ENCODE data around the gene GP9.

DNA sequence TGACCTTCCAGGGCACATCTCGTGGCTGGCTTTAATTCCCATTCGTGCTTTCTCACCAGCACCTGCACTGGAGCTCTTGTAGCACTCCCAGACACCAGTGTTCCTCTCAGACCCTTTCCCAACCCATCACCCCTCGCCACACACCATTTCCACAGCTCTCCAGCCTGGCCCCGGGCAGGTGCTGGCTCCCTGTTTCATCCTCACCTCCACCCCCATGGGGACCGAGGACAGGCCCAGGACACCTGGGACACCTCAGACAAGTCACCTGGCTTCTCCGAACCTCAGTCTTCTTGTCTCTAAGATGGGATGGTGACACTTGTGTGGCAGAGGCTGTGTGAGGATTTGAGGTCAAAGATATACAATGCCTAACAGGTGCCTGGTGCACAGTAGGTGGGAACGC, 27.4 kb upstream of the GP9 start:
- TF ChIP-seq CTCF (IDR thresholded peaks at IDR 0.05) (no peak), ZFX (IDR thresholded peaks at IDR 0.05; ENCODE audit: borderline replicate concordance) (no peak)

Measured in 22Rv1 (cell line).